Measurements from ENCODE around the gene STOX1. TPM values are rescaled to one million over a fixed set of nuclear protein-coding genes. Genes with fewer than 3 reads are reported as not detected.
"Not testable (repeated sequence)": the region's sequence is repeated elsewhere in the genome, so short reads cannot be mapped to it uniquely, and the experiment has no call there.

STOX1 gene
- total and polyA plus RNA-seq, 2 of the 13 experiments (the other 11 are each of a cell fraction or from before 2014, with no cell fraction given) = 2.5 to 6.0 TPM

GRCh38 chr10:68837626-68838322, 10.4 kb downstream of the STOX1 start (continued):
- TF ChIP-seq ZNF484 (CRISPR knock-in tag; IDR thresholded peaks at IDR 0.05; ENCODE audit: borderline replicate concordance, low read depth) = no peak
- no peak for TF ChIP-seq ISL2 (CRISPR knock-in tag; IDR thresholded peaks at IDR 0.05)
- TF ChIP-seq CCDC6 (CRISPR knock-in tag; IDR thresholded peaks at IDR 0.05) = no peak
- no peak for TF ChIP-seq ZNF546 (CRISPR knock-in tag; conservative IDR thresholded peaks at IDR 0.05)
- no peak for TF ChIP-seq POLR2A (IDR thresholded peaks at IDR 0.05; ENCODE audit: insufficient read depth in 1 of 2, low read depth in 2 of 2, low read length in 2 of 2)
- no peak for TF ChIP-seq ZNF724P (CRISPR knock-in tag; IDR thresholded peaks at IDR 0.05; ENCODE audit: borderline replicate concordance)
- TF ChIP-seq FOXM1 (CRISPR knock-in tag; IDR thresholded peaks at IDR 0.05) = no peak
- TF ChIP-seq SRF (IDR thresholded peaks at IDR 0.05; ENCODE audit: low read depth, low read length) = no peak
- no peak for TF ChIP-seq MYC (CRISPR knock-in tag; IDR thresholded peaks at IDR 0.05; ENCODE audit: borderline replicate concordance)

GRCh38 chr10:68840650-68841049, 13.3 kb downstream of the STOX1 start:
- H2AFZ ChIP-seq (ENCODE audit: low read length); BruUV-seq (replicated peaks); ATAC-seq; H3K36me3 ChIP-seq (replicated peaks in 1 of 2; ENCODE audit: control insufficient read depth in 1 of 2, insufficient read depth in 2 of 2, low read length in 2 of 2); DNase-seq (ENCODE audit: low spot score); FAIRE-seq; POLR2A ChIA-PET; in situ Hi-C loops (cut with HindIII; ENCODE audit: extremely low pct_ligation_motif_present, low pct_unique_long_range_greater_than_20kb); H3K27ac ChIP-seq (ENCODE audit: extremely low read length, insufficient read depth, low read length); H3K4me2 ChIP-seq (ENCODE audit: low read depth, low read length); H3K4me3 ChIP-seq (replicated peaks in 1 of 3; ENCODE audit: insufficient read depth in 1 of 3, low read depth in 2 of 3, low read length in 3 of 3); H3K9ac ChIP-seq (ENCODE audit: insufficient read depth, low read depth, low read length); H3K79me2 ChIP-seq (ENCODE audit: insufficient read depth, low read length); intact Hi-C loops (cut with micrococcal nuclease; ENCODE audit: unreplicated experiment); H4K20me1 ChIP-seq (ENCODE audit: insufficient read depth, low read length); H3K9me3 ChIP-seq (ENCODE audit: low read length); CTCF ChIA-PET (ENCODE audit: low intra/inter-chr PET ratio, low total read pairs); H3K27me3 ChIP-seq (ENCODE audit: control insufficient read depth in 1 of 2, insufficient read depth in 2 of 2, low read length in 2 of 2): not testable (repeated sequence)
- peaks cover 14% of the 10 kb centered on the region for H3K4me1 ChIP-seq (ENCODE audit: insufficient read depth, low read length)
- 94% methylated on average over 9 of the region's 9 CpGs for WGBS (ENCODE audit: low lambda C conversion rate)
